Panc1 (cell line): ENCODE results near the gene GATA5.
"Not testable (repeated sequence)": the region's sequence is repeated elsewhere in the genome, so short reads cannot be mapped to it uniquely, and the experiment has no call there.

Experiments
- CTCF ChIP-seq: fragments of 450-650 bp; IDR thresholded peaks from 2 replicates; pipeline ENCODE4 v1.5.1; 2017; ENCODE audit warnings: mild to moderate bottlenecking
- POLR2AphosphoS5 ChIP-seq: IDR thresholded peaks from 2 replicates; pipeline ENCODE4 v1.6.1; 2012; ENCODE audit warnings: mild to moderate bottlenecking, low read depth, low read length, moderate library complexity
- REST ChIP-seq, 2 experiments: IDR thresholded peaks; 2 replicates each; pipeline ENCODE4 v1.6.1; 2011 to 2012; ENCODE audit warnings: low read depth in 2 of 2, control low read depth in 1 of 2, low read length in 1 of 2, mild to moderate bottlenecking in 1 of 2, moderate library complexity in 1 of 2; ENCODE audit not compliant: insufficient read depth in 1 of 2
- SIN3A ChIP-seq: IDR thresholded peaks from 2 replicates; pipeline ENCODE4 v1.6.1; 2012; ENCODE audit warnings: low read depth, mild to moderate bottlenecking, low read length, moderate library complexity, borderline replicate concordance; ENCODE audit not compliant: insufficient read depth
- TCF7L2 ChIP-seq: IDR thresholded peaks from 2 replicates; pipeline ENCODE4 v1.6.1; 2011; ENCODE audit warnings: mild to moderate bottlenecking, low read depth, low read length, inconsistent platforms

- not testable (repeated sequence) for TF ChIP-seq CTCF; POLR2AphosphoS5; SIN3A; TCF7L2; REST (IDR thresholded peaks at IDR 0.05; ENCODE audit: insufficient read depth in 1 of 2, low read depth in 2 of 2, low read length in 1 of 2)
These were observed 49.8 kb downstream of the GATA5 start for GRCh38 chr20:62426059-62426348.
